Keratinocyte (primary cell): Measurements from ENCODE around the gene XNDC1N. TPM values are rescaled to one million over a fixed set of nuclear protein-coding genes. Genes with fewer than 3 reads are reported as not detected.

Experiments used
- DNase-seq: peaks from one replicate; pipeline ENCODE4 v3.0.0-alpha.2; 2011; ENCODE audit warnings: low read depth, missing footprints, low spot score
- FAIRE-seq: peaks from 2 replicates; lab custom pipeline; 2011; peaks lifted over from hg19 to GRCh38; lab: Jason Lieb, UNC
- H2AFZ ChIP-seq: 2 replicates; pipeline ENCODE4 v1.6.0; 2012; ENCODE audit warnings: low read length, control low read depth, inconsistent platforms; ENCODE audit not compliant: control insufficient read depth
- H3K27ac ChIP-seq: 2 replicates; pipeline ENCODE4 v1.5.1; 2011; ENCODE audit warnings: low read length; ENCODE audit not compliant: control insufficient read depth, insufficient read depth
- H3K27me3 ChIP-seq: 3 replicates; pipeline ENCODE4 v1.6.0; 2011; ENCODE audit warnings: low read length; ENCODE audit not compliant: control insufficient read depth, insufficient read depth; ENCODE audit errors: extremely low read depth
- H3K36me3 ChIP-seq, 2 experiments: 2 replicates in 1 of 2; 3 replicates in 1 of 2; pipeline ENCODE4 v1.5.1; 2011; ENCODE audit warnings: low read length in 2 of 2, mild to moderate bottlenecking in 1 of 2; ENCODE audit not compliant: control insufficient read depth in 2 of 2, insufficient read depth in 2 of 2; ENCODE audit errors: extremely low read depth in 1 of 2
- H3K4me1 ChIP-seq: 3 replicates; pipeline ENCODE4 v1.5.1; 2011; ENCODE audit warnings: low read length; ENCODE audit not compliant: control insufficient read depth, insufficient read depth; ENCODE audit errors: extremely low read depth
- H3K4me2 ChIP-seq: 3 replicates; pipeline ENCODE4 v1.6.0; 2011; ENCODE audit warnings: low read depth, low read length; ENCODE audit not compliant: control insufficient read depth, insufficient read depth; ENCODE audit errors: extremely low read depth
- H3K4me3 ChIP-seq, 3 experiments: fragments of 200-600 bp in 1 of 3; sonication (generic) in 1 of 3; 2 replicates in 2 of 3; 3 replicates in 1 of 3; pipeline ENCODE4 v1.5.1; 2011 to 2016; ENCODE audit warnings: low read length in 3 of 3, mild to moderate bottlenecking in 3 of 3, control low read depth in 2 of 3, inconsistent platforms in 1 of 3, low read depth in 1 of 3, mixed read lengths in 1 of 3, mixed run types in 1 of 3, moderate library complexity in 1 of 3; ENCODE audit not compliant: control insufficient read depth in 2 of 3, insufficient read depth in 2 of 3; ENCODE audit errors: extremely low read depth in 1 of 3
- H3K79me2 ChIP-seq: 2 replicates; pipeline ENCODE4 v1.6.0; 2012; ENCODE audit warnings: low read length; ENCODE audit not compliant: control insufficient read depth, insufficient read depth
- H3K9ac ChIP-seq: 3 replicates; pipeline ENCODE4 v1.6.0; 2011; ENCODE audit warnings: low read length; ENCODE audit not compliant: control insufficient read depth, insufficient read depth; ENCODE audit errors: extremely low read depth
- H3K9me1 ChIP-seq: 3 replicates; pipeline ENCODE4 v1.6.0; 2011; ENCODE audit warnings: low read length; ENCODE audit not compliant: control insufficient read depth, insufficient read depth; ENCODE audit errors: extremely low read depth
- H3K9me3 ChIP-seq: 2 replicates; pipeline ENCODE4 v1.5.1; 2012; ENCODE audit warnings: low read depth, low read length; ENCODE audit not compliant: control insufficient read depth
- H4K20me1 ChIP-seq: 3 replicates; pipeline ENCODE4 v1.6.0; 2011; ENCODE audit warnings: low read length; ENCODE audit not compliant: control insufficient read depth, insufficient read depth; ENCODE audit errors: extremely low read depth
- CTCF ChIP-seq, 3 experiments: IDR thresholded peaks in 1 of 3; conservative IDR thresholded peaks in 1 of 3; optimal IDR thresholded peaks in 1 of 3; 2 replicates in 2 of 3; 3 replicates in 1 of 3; pipeline versions ENCODE3 to v1.5.1; 2011; ENCODE audit warnings: low read length in 3 of 3, mild to moderate bottlenecking in 3 of 3, moderate library complexity in 2 of 3, control low read depth in 1 of 3, inconsistent platforms in 1 of 3; ENCODE audit not compliant: insufficient read depth in 2 of 3; ENCODE audit errors: extremely low read depth in 1 of 3
- EZH2 ChIP-seq: IDR thresholded peaks from one replicate; pipeline ENCODE4 v1.6.1; 2012; ENCODE audit warnings: inconsistent platforms, mild to moderate bottlenecking, low read length, moderate library complexity
- dilution Hi-C: fragments of 300-500 bp; cut with MboI; formaldehyde crosslinking; loops from one replicate; pipeline ENCODE4 v1.7.0; 2020; ENCODE audit warnings: low sequenced_read_pairs; ENCODE audit not compliant: extremely low pct_ligation_motif_present
- polyA plus RNA-seq, 5 experiments: library from polyadenylated mRNA; depleted of rRNA in 3 of 5; stranded (reverse) in 3 of 5; stranded (forward) in 1 of 5; unstranded in 1 of 5; fragments of >200 nt; gene quantifications; 1 replicate in 1 of 5; 2 replicates in 3 of 5; 3 replicates in 1 of 5; pipeline versions ENCODE4 v1.2.1 to v1.2.3, GENCODE V29; 2011 to 2012; ENCODE audit warnings: missing spikeins in 2 of 5, low read depth in 1 of 5, low replicate concordance in 1 of 5

Gene XNDC1N
- polyA plus RNA-seq, 1 donor (not counting 4 experiments of a cell fraction or from before 2014, with no cell fraction given): 1.4 TPM

GRCh38 chr11:71955898-71956456 lies 27.6 kb upstream of the XNDC1N start:
- no peaks in the 10 kb centered on the region for H3K27me3 ChIP-seq
- no peaks in the 10 kb centered on the region for H4K20me1 ChIP-seq
- TF ChIP-seq EZH2: no peak
- TF ChIP-seq CTCF (optimal IDR thresholded peaks at IDR 0.05 in 1 of 3, IDR thresholded peaks at IDR 0.05 in 1 of 3, conservative IDR thresholded peaks at IDR 0.05 in 1 of 3; ENCODE audit: extremely low read depth in 1 of 3, insufficient read depth in 2 of 3, low read length in 3 of 3): no peak
- no peak overlapping the region for H3K4me2 ChIP-seq
- FAIRE-seq (no peak), DNase-seq (no peak)
- no peaks in the 10 kb centered on the region for H3K4me1 ChIP-seq
- H3K9me1 ChIP-seq: no peaks in the 10 kb centered on the region
- no peak overlapping the region for H3K9ac ChIP-seq
- no peak overlapping the region for H3K4me3 ChIP-seq
- no peaks in the 10 kb centered on the region for H3K9me3 ChIP-seq
- H3K36me3 ChIP-seq: peaks cover 4 to 11% of the 10 kb centered on the region in 2 experiments
- dilution Hi-C loops: no loop called here
- no peak overlapping the region for H3K27ac ChIP-seq
- H3K79me2 ChIP-seq: peaks cover 18% of the 10 kb centered on the region
- H2AFZ ChIP-seq: no peak overlapping the region

GRCh38 chr11:71951741-71952310 lies 23.4 kb upstream of the XNDC1N start:
- Histone ChIP-seq H3K4me1 (peaks cover 9% of the 10 kb centered on the region), H3K9me1 (no peaks in the 10 kb centered on the region), H4K20me1 (no peaks in the 10 kb centered on the region), H3K27ac (no peak overlapping the region), H3K9me3 (no peaks in the 10 kb centered on the region), H3K4me3 (no peak overlapping the region), H2AFZ (no peak overlapping the region), H3K9ac (no peak overlapping the region), H3K79me2 (peaks cover 46% of the 10 kb centered on the region), H3K27me3 (no peaks in the 10 kb centered on the region), H3K36me3 (peaks cover 1 to 3% of the 10 kb centered on the region in 2 experiments), H3K4me2 (no peak overlapping the region)
- dilution Hi-C loops: no loop called here
- no peak for DNase-seq
- FAIRE-seq: no peak
- TF ChIP-seq EZH2: no peak
- TF ChIP-seq CTCF (optimal IDR thresholded peaks at IDR 0.05 in 1 of 3, IDR thresholded peaks at IDR 0.05 in 1 of 3, conservative IDR thresholded peaks at IDR 0.05 in 1 of 3; ENCODE audit: extremely low read depth in 1 of 3, insufficient read depth in 2 of 3, low read length in 3 of 3): no peak
